HG03066 (cell line): ENCODE measurements around the gene RALGDS.

Experiments
- ATAC-seq: cut with Tn5 transposase; IDR thresholded peaks from one replicate; pipeline ENCODE4 v1.9.1; 2021; ENCODE audit warnings: low read depth; ENCODE audit not compliant: unreplicated experiment

The RALGDS gene

DNA sequence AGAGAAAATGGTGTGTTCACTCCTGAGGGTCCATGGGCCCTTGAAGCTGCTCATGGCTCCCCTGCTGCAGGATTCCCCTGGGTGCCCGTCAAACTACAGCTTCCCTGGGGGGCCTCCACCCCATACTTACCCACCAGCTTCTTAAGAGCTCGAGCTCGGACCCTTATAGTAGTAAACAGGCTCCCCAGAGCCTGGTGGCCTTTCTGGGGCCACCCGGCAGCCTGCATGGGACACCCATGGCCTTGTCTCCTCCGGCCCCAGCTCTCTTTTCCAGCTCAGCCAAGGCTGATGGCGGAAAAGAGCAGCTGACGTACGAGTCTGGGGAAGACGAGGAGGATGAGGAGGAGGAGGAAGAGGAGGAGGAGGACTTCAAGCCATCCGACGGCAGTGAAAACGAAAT lies 63.5 kb downstream of the RALGDS start:
- ATAC-seq: no peak

DNA sequence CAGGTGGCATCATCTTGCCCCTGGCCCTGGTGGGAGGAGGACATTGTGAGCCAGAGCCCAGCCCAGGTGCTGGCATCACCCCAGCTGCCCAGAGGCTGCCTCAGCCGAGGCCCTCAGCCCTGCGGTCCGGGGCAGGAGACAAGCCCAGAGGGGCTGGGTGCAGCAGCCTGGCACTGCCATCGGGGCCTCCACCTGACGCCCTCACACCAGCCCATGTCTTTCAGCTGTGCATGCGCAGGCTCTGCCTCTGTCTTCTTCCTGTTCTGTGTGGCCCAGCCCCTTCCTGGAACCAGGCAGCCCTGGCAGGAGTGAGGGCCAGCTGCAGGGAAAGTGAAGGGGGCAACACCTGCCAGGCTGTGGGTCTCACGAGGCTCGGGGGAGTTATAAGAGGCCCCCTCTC lies 64.0 kb downstream of the RALGDS start:
- no peak for ATAC-seq

- no peak for ATAC-seq
Observed at GRCh38 chr9:133056533-133056932, 64.5 kb downstream of the RALGDS start.

- no peak for ATAC-seq
Observed at GRCh38 chr9:133055788-133056420, 65.1 kb downstream of the RALGDS start.

DNA sequence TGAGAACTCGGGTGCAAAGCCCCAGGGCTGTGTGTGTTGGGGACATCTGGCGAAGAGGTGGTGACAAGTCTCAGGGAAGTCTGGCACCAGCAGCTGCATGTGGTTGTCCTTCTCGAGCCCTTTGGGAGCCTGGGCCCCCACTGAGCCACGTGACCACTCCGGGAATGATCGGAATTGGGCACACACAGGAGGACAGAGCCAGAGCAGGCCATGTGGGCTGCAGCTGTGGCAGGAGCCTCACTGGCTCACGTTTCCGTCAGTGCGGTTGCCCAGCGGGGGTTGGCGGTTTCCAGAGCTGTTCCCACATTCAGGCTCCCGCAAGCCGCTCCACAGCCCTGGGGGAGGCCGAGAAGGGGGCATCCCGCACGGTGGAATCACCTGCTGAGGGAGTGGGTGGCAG lies 66.1 kb downstream of the RALGDS start:
- ATAC-seq: no peak

DNA sequence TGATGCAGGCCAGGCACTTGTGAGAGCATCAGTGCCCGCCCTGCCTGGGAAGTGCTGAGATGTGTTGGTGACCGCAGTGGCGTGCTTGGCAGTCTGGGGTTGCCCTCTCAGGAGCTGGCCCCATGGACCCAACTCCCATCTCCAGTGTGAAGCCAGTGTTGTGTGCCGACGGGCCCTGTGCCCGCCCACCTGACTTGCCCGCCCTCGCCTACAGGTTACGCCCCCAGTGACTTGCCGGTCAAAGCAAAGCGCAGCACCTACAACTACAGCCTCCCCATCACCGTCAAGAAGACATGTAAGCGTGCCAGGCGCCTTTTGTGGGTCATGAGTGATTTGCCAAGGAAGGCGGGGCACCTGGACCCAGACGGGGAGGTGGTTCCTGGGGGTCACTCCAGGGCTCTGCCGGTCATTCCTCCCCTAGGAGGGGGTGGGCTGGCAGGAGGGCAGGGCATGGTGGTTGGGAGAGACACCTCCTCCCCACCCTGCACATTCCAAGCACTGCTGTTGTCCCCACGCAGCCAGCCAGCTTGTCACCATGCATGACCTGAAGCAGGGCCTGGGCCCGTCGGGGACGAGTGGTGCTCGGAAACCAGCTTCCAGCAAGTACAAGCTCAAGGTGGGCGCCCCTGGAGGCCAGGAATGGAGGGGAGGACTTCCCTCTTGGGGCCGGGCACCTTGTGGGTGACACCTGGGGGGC lies 66.7 kb downstream of the RALGDS start:
- ATAC-seq: no peak

- no peak for ATAC-seq
Observed at GRCh38 chr9:133051966-133052539, 69.0 kb downstream of the RALGDS start.

GRCh38 chr9:133051281-133051900 lies 69.6 kb downstream of the RALGDS start:
- no peak for ATAC-seq

DNA sequence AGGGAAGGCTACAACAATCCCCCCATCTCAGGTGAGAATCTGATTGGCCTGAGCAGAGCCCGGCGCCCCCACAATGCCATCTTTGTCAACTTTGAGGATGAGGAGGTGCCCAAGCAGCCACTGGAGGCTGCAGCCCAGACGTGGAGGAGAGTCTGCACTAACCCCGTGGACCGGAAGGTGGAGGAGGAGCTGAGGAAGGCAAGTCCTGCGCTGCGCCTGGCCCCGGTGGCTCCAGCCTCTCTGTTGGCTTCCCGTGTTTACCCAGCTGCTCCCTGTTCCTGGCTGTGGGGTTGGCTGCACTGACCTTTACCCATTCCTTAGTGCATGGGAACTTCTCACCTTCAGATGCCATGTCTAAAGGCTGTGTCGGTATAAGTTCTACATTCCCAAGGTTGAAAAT lies 70.3 kb downstream of the RALGDS start:
- no peak for ATAC-seq

- ATAC-seq: no peak
Observed at GRCh38 chr9:133050142-133050541, 70.9 kb downstream of the RALGDS start.

- no peak for ATAC-seq
Observed at GRCh38 chr9:133049043-133049442, 72.0 kb downstream of the RALGDS start.

DNA sequence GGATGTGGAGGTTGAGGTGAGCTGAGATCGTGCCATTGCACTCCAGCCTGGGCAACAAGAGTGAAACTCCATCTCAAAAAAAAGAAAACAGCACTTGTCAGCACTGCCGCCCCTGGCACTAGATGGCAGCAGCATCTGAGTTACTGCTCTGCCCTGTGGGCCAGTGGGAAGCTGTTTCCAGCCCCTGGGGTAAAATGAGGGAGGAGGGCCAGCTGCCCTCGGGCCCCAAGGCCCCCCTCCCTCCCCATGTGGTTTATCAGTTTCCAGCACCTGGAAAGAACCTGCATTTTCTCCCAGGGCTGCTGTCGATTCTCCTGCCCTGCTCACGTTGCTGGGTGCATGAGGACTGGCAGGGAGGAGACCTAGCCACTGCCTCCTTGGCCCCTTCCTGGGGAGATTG lies 72.4 kb downstream of the RALGDS start:
- ATAC-seq: no peak
